Muscle layer of colon (tissue), 2 donors: ENCODE results near the gene WFDC8.

Source experiments
- H3K27ac ChIP-seq: one replicate; pipeline ENCODE4 v1.7.0; 2013; ENCODE audit warnings: low read depth, mild to moderate bottlenecking, low read length, moderate library complexity
- H3K27me3 ChIP-seq, 2 donors: one replicate each; pipeline ENCODE4 v1.7.0; 2013; ENCODE audit warnings: low read length in 2 of 2, mild to moderate bottlenecking in 2 of 2; ENCODE audit not compliant: insufficient read depth in 2 of 2, control insufficient read depth in 1 of 2
- H3K36me3 ChIP-seq: one replicate; pipeline ENCODE4 v1.7.0; 2013; ENCODE audit warnings: mild to moderate bottlenecking, low read length; ENCODE audit not compliant: insufficient read depth
- H3K4me1 ChIP-seq: one replicate; pipeline ENCODE4 v1.7.0; 2013; ENCODE audit warnings: mild to moderate bottlenecking, low read length; ENCODE audit not compliant: insufficient read depth
- H3K4me3 ChIP-seq, 2 donors: one replicate each; pipeline ENCODE4 v1.7.0; 2013; ENCODE audit warnings: low read length in 2 of 2, low read depth in 1 of 2, mild to moderate bottlenecking in 1 of 2, moderate library complexity in 1 of 2
- H3K9ac ChIP-seq: one replicate; pipeline ENCODE4 v1.7.0; 2013; ENCODE audit warnings: low read length
- H3K9me3 ChIP-seq: one replicate; pipeline ENCODE4 v1.7.0; 2013; ENCODE audit warnings: mild to moderate bottlenecking, low read length
- donor health status: abdominal sarcoma.
- donor health status: Adenocarcinoma of cecum.

Gene WFDC8

DNA sequence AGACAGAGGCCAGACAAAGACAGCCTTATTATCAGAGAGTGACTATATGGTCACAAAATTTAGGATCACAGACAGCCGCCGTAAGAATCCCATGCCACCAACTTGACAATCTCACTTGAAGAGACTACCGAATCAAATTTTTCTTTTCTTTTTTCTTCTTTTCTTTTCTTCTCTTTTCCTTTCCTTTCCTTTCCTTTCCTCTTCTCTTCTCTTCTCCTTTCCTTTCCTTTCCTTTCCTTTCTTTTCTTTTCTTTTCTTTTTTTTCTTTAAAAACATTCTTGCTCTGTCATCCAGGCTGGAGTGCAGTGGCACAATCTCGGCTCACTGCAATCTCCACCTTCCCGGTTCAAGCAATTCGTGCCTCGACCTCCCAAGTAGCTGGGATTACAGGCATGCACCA, 30.7 kb downstream of the WFDC8 start:
- Histone ChIP-seq H3K4me3 (no peak overlapping the region), H3K9me3 (no peaks in the 10 kb centered on the region), H3K4me1 (no peaks in the 10 kb centered on the region), H3K36me3 (no peaks in the 10 kb centered on the region), H3K9ac (no peak overlapping the region), H3K27ac (no peak overlapping the region), H3K27me3 (no peaks in the 10 kb centered on the region)

DNA sequence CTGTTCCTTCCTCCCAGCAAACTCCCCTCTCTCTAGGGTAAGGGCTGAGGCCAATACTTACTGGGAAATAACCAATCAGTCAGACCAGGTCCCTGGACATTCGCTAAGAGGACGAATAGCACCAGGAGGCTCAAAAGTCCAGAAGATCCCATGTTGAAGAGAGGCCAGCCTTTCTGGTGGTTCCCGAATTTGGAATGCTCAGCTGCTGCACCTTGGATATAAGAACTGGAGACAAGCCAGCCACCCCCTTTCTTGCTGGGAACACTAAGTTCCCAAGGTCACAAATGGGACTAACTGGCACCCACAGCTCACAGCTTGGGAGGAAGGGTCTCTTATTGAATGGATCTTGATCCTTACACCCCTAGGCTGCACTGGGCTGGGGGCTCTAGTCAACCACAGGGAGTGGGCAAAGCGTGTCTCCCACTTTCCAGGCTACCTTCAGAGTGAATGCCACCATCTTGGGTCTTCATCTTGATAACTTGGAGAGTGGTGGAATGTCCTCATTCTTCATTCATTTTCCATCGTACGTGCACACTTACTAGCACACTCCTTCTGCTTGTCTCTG, 31.8 kb downstream of the WFDC8 start, which contains the start of gene EPPIN:
Gene EPPIN, minus strand, starts transcription at position 196 of the 565 bp plus-strand sequence. Its CDS starts 44 bp downstream, at position 152.
- Histone ChIP-seq H3K4me3 (no peak within 1 kb of the TSS), H3K27ac (no peak within 1 kb of the TSS), H3K9ac (no peak within 1 kb of the TSS), H3K9me3 (no peaks in the 10 kb centered on the region), H3K36me3 (no peaks in the 10 kb centered on the region), H3K27me3 (no peaks in the 10 kb centered on the region), H3K4me1 (no peaks in the 10 kb centered on the region)

DNA sequence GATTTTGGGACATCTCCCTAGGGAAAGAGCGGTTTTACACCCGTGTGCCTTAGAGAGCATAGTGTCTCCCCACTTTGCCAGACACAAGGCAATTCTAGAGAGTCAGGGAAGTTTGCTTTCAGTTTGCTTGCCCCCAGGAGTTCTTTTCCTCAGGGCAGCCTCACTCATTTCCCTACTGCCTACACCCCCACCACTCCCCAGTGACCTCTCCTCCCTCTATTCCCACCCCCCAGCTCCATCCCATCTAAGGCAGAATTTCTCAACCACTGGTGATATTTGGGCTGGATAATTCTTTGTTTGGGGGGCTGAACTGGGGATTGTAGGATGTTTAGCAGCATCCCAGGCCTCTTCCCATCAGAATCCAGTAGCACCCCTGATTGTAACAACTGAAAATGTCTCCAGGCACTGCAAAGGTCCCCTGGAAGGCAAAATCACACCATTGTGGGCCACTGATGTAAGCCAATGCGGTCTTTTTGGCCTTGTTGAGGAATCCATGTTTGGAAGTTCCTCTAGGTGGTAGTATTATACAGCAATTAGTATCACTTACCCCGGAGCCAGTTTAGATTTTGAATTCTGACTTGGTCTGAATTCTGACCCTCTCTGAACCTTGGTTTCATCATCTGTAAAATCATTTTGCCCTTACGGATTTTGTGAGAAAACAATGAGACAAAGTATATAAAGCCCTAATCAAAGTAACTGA, 33.2 kb downstream of the WFDC8 start:
- no peak overlapping the region for H3K9ac ChIP-seq
- H3K36me3 ChIP-seq, result no peaks in the 10 kb centered on the region
- H3K27me3 ChIP-seq, result no peaks in the 10 kb centered on the region
- H3K4me1 ChIP-seq, result no peaks in the 10 kb centered on the region
- no peak overlapping the region for H3K27ac ChIP-seq
- H3K9me3 ChIP-seq, result no peaks in the 10 kb centered on the region
- no peak overlapping the region for H3K4me3 ChIP-seq

DNA sequence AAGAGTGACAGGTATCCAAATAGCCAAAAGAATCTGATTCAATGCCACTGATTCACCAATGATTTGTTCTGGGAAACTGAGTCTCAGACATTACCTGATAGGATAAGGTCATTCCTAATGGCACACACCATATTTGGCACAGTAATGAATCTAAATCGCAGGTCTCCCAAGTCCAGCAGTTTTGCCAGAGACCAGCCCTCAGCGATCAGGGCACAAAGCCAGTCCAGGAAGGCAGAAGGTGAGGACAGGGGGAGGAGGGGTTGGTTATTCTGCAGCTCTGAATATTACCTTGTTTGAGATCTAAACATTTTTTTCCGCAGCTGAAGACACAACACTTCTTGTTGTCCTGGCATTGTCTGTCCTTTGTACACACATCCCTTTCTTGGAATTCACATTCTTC, 33.7 kb downstream of the WFDC8 start:
- Histone ChIP-seq H3K27ac (no peak overlapping the region), H3K27me3 (no peaks in the 10 kb centered on the region), H3K4me3 (no peak overlapping the region)

DNA sequence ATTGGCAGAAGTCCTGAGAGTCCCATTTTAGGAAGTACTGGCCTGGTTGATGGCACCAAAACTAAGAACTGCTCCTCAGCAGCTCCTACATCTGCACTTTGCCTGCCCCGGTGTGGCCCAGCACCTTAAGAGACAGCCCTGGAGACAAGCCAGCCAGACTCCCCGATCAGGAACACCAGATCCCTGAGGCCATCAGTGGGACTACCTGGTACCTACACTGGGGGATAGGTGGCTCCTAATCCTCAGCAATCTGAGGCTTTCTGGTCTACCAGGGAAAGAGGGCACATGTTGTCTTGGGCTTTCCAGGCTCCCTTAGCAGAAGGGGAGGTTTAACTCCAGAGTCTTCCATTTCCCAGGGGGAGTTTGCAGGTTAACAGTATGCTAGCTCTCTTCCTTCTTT, 39.7 kb downstream of the WFDC8 start, which contains the start of gene WFDC6:
Gene WFDC6, minus strand, starts transcription at position 101 of the 400 bp plus-strand sequence. Its CDS starts 75 bp downstream, at position 26.
- H3K27ac ChIP-seq, result no peak within 1 kb of the TSS
- peaks cover 0 to 10% of the 10 kb centered on the region in 2 donors for H3K27me3 ChIP-seq
- no peaks in the 10 kb centered on the region for H3K36me3 ChIP-seq
- H3K4me3 ChIP-seq, result no peak within 1 kb of the TSS
- no peaks in the 10 kb centered on the region for H3K9me3 ChIP-seq
- no peaks in the 10 kb centered on the region for H3K4me1 ChIP-seq
- no peak within 1 kb of the TSS for H3K9ac ChIP-seq

More for the DNA sequence above, 33.7 kb downstream of the WFDC8 start:
- Histone ChIP-seq H3K9ac (no peak overlapping the region), H3K36me3 (no peaks in the 10 kb centered on the region), H3K4me1 (no peaks in the 10 kb centered on the region), H3K9me3 (no peaks in the 10 kb centered on the region)

DNA sequence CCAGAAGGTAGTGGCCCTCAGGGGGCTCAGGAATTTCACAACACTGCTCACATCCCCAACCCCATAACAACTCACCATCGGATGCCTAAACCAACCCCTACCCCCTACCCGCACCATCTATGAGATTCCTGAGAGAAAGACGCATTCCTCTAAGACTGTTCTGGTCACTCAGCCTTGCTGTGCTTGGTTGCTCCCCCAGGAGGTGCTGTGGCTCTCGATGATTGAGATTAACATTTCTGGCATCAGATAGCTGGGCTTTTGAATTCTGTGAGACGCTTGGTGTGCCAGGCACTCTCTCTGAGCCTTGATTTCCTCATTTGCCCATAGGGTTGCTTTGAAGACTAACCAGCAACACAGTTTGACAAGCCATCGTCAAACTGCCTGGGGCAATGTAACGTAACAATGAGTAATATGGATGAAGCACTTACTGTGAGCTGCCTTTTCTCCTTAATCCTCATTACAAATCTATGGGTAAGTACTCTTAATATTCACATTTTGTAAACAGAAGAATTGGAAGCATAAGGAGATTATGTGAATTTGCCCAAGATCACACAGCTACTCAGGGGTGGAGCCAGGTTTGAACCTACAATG, 40.8 kb downstream of the WFDC8 start:
- no peaks in the 10 kb centered on the region for H3K4me1 ChIP-seq
- H3K36me3 ChIP-seq, result no peaks in the 10 kb centered on the region
- H3K9ac ChIP-seq, result no peak overlapping the region
- no peak overlapping the region for H3K27ac ChIP-seq
- H3K9me3 ChIP-seq, result no peaks in the 10 kb centered on the region
- no peak overlapping the region for H3K4me3 ChIP-seq
- peaks cover 0 to 10% of the 10 kb centered on the region in 2 donors for H3K27me3 ChIP-seq

DNA sequence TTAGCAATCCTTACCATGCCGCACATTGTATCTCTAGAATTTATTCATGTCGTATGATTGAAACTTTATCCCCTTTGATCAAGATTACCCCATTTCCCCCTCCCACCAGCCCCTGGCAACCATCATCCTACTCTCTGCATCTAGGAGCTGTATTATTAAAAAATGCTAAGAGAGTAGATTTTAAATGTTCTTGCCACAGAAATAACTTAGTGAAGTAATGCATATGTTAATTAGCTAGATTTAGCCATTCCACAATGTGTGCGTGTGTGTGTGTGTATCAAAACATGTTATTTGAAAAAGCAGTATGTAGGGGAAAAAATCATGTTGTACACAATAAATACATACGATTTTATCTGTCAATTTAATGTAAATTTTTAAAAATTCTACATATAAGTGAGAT, 51.8 kb downstream of the WFDC8 start:
- no peak overlapping the region for H3K9ac ChIP-seq

DNA sequence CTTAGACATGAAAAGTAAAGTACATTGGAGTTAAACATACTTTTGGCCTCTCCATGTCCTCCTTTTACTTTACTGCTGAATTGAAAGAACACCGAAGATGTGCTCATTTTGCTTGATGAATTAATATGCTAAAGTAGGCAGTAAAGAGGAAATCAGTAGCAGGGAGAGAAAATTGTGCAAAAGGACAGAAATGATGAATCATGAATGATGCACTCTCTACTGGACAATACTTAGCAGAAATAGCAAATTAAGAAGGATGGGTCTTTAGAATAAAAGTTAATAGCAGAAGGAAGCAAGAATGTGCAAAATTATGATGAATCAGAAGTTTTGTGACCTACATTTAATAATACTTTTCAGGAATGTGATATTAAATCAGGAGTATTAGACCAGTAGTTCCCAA, 55.3 kb downstream of the WFDC8 start:
- H3K36me3 ChIP-seq, result no peaks in the 10 kb centered on the region
- H3K9me3 ChIP-seq, result no peaks in the 10 kb centered on the region
- H3K9ac ChIP-seq, result no peak overlapping the region
- H3K27ac ChIP-seq, result no peak overlapping the region
- H3K4me3 ChIP-seq, result no peak overlapping the region
- no peaks in the 10 kb centered on the region for H3K4me1 ChIP-seq
- no peaks in the 10 kb centered on the region for H3K27me3 ChIP-seq

More for the DNA sequence above, 51.8 kb downstream of the WFDC8 start:
- Histone ChIP-seq H3K27ac (no peak overlapping the region), H3K36me3 (no peaks in the 10 kb centered on the region), H3K4me1 (no peaks in the 10 kb centered on the region), H3K4me3 (no peak overlapping the region), H3K27me3 (no peaks in the 10 kb centered on the region), H3K9me3 (no peaks in the 10 kb centered on the region)

DNA sequence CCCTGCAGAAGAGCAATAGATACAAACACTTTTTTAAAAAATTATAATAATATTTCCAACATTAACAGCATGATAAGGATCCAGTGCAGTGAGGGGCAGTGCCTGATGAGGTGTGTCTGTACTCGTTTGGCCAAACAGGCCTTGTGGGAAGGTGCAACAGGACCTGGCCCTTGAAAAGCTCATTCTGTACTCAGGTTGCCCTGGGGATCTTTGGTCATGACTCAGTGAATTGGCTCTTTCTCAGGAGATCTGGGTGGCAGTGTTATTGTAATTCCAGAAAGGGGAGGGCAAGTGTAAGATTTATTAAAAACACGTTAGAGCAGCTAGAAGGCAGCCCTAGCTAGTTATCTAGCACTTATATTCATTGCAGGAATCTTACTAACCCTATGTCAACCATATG, 60.8 kb downstream of the WFDC8 start:
- Histone ChIP-seq H3K4me1 (no peaks in the 10 kb centered on the region), H3K27ac (no peak overlapping the region), H3K27me3 (no peaks in the 10 kb centered on the region), H3K4me3 (no peak overlapping the region), H3K36me3 (no peaks in the 10 kb centered on the region), H3K9me3 (no peaks in the 10 kb centered on the region), H3K9ac (no peak overlapping the region)

DNA sequence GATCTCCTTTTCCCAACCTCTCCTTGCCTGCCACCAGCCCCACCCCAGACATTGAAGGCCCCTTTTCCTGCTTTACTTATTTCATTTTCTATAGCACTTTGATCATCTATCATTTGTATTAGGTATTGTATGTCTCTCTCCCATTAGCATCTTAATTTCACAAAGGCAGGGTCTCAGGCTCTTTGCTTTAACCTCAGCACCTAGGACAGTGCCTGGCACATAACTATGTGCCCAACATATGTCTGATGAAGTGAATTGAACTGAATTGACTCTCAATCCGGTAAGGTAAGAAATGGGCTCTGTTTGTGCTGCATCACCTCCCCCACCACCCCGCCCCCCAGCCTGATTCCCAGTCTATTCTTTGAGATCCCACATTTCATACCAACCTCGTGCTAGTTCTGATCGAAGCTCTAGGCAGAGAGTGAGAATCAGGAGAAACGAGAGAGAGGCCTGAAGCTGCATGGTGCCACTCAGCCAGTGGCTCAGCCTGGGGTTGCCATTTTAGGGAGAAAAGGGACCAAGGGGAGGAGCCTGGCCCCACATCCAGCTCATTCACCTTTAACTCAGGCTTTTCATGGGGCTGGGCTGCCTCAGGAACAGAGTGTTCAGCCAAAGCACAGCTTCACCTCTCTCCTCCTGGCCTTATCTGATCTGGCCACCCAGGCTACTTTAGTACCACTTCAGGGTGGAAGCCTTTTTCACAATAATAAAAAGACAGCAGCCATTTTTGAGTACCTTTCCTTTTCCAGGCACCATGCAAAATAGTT, 63.8 kb downstream of the WFDC8 start, which contains the start of gene SPINT3:
Gene SPINT3, minus strand, starts transcription at position 476 of the 767 bp plus-strand sequence. Its CDS starts 14 bp downstream, at position 462.
- Histone ChIP-seq H3K4me3 (no peak within 1 kb of the TSS), H3K27me3 (no peaks in the 10 kb centered on the region), H3K9ac (no peak within 1 kb of the TSS), H3K9me3 (no peaks in the 10 kb centered on the region), H3K27ac (no peak within 1 kb of the TSS), H3K4me1 (no peaks in the 10 kb centered on the region), H3K36me3 (no peaks in the 10 kb centered on the region)

DNA sequence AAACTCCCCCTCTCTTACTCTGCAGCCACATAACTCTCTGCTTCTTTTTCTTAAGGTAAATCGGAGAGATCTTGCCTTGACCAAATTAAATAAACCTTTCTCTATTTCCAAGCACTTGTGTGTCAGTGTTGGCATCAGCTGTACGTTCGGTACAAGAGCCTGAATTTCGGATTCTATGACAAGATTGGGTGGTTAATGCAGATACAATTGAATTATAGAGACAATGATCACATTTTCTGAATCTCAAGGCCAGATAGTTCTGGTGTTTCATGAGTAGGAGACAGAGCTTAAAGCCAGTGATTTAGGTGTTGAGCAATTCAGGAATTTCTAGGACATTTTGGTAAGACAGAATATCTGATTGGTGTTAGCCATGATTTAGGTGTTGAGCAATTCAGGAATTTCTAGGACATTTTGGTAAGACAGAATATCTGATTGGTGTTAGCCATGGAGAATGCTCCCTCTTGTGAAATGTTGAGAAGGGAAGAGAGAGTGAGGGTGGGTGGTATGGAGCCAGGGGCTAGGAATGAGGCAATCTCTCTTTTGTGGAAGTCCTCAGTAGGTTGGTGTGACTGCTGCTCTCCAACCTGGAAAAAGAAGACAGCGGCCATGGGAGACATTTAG, 68.7 kb downstream of the WFDC8 start:
- H3K4me1 ChIP-seq, result no peaks in the 10 kb centered on the region
- no peak overlapping the region for H3K27ac ChIP-seq
- H3K36me3 ChIP-seq, result no peaks in the 10 kb centered on the region
- no peaks in the 10 kb centered on the region for H3K27me3 ChIP-seq
- H3K9me3 ChIP-seq, result no peaks in the 10 kb centered on the region
- H3K9ac ChIP-seq, result no peak overlapping the region
- H3K4me3 ChIP-seq, result no peak overlapping the region
